GM23338 (cell line): Measurements from ENCODE around the gene CPNE8. TPM values are rescaled to one million over a fixed set of nuclear protein-coding genes. Genes with fewer than 3 reads are reported as not detected.

Experiments
- ATAC-seq: fragments of 200-7000 bp; cut with Tn5 transposase; 3 replicates; pipeline ENCODE4 v1.9.1; 2020
- DNase-seq: peaks from one replicate; pipeline ENCODE4 v3.0.0-alpha.2; 2015; ENCODE audit warnings: low spot score
- H2AFZ ChIP-seq: fragments of 200-600 bp; sonication (generic); 2 replicates; pipeline ENCODE4 v1.8.0; 2016; ENCODE audit warnings: antibody characterized with exemption, mild to moderate bottlenecking, moderate library complexity
- H3F3A ChIP-seq: fragments of 200-600 bp; sonication (generic); replicated peaks from 2 replicates; pipeline ENCODE4 v1.8.0; 2017; ENCODE audit warnings: antibody characterized with exemption, mixed run types, low read depth
- H3K27ac ChIP-seq: fragments of 200-600 bp; sonication (generic); 2 replicates; pipeline ENCODE4 v1.6.1; 2016; ENCODE audit warnings: low read depth
- H3K27me3 ChIP-seq: fragments of 200-600 bp; sonication (generic); 2 replicates; pipeline ENCODE4 v1.8.0; 2016; ENCODE audit warnings: mild to moderate bottlenecking, mixed run types, moderate library complexity; ENCODE audit not compliant: insufficient read depth
- H3K36me3 ChIP-seq: fragments of 200-600 bp; sonication (generic); 2 replicates; pipeline ENCODE4 v1.8.0; 2016; ENCODE audit warnings: mild to moderate bottlenecking; ENCODE audit not compliant: insufficient read depth
- H3K4me1 ChIP-seq: fragments of 200-600 bp; sonication (generic); 2 replicates; pipeline ENCODE4 v1.8.0; 2016; ENCODE audit warnings: mild to moderate bottlenecking, moderate library complexity; ENCODE audit not compliant: insufficient read depth
- H3K4me2 ChIP-seq: fragments of 200-600 bp; sonication (generic); 2 replicates; pipeline ENCODE4 v1.7.1; 2017; ENCODE audit warnings: mixed run types
- H3K4me3 ChIP-seq: fragments of 200-600 bp; sonication (generic); 2 replicates; pipeline ENCODE4 v1.6.1; 2016; ENCODE audit warnings: mixed run types
- H3K79me2 ChIP-seq: fragments of 200-600 bp; sonication (generic); replicated peaks from 2 replicates; pipeline ENCODE4 v1.8.0; 2017; ENCODE audit warnings: mild to moderate bottlenecking; ENCODE audit not compliant: insufficient read depth
- H3K9me2 ChIP-seq: fragments of 200-600 bp; sonication (generic); 2 replicates; pipeline ENCODE4 v1.8.0; 2017; ENCODE audit not compliant: insufficient read depth
- H4K20me1 ChIP-seq: fragments of 200-600 bp; sonication (generic); replicated peaks from 2 replicates; pipeline ENCODE4 v1.8.0; 2017; ENCODE audit warnings: mild to moderate bottlenecking; ENCODE audit not compliant: insufficient read depth
- H3K27ac Mint-ChIP-seq: 2 replicates; pipeline ENCODE4 v1.8.0; 2020; ENCODE audit warnings: inconsistent platforms, mild to moderate bottlenecking, moderate library complexity, mixed read lengths
- H3K27me3 Mint-ChIP-seq: 3 replicates; pipeline ENCODE4 v1.8.0; 2022; ENCODE audit warnings: low read depth, mild to moderate bottlenecking, moderate library complexity, mixed read lengths, inconsistent platforms; ENCODE audit not compliant: insufficient read depth, poor library complexity
- H3K36me3 Mint-ChIP-seq: 3 replicates; pipeline ENCODE4 v1.8.0; 2021; ENCODE audit warnings: low read depth, mild to moderate bottlenecking, inconsistent platforms, moderate library complexity, mixed read lengths
- H3K4me1 Mint-ChIP-seq: 3 replicates; pipeline ENCODE4 v1.8.0; 2020; ENCODE audit warnings: mild to moderate bottlenecking, inconsistent platforms, mixed read lengths
- H3K4me3 Mint-ChIP-seq: 3 replicates; pipeline ENCODE4 v1.8.0; 2021; ENCODE audit warnings: moderate library complexity, mild to moderate bottlenecking, inconsistent platforms, mixed read lengths
- H3K9me3 Mint-ChIP-seq: 3 replicates; pipeline ENCODE4 v1.8.0; 2020; ENCODE audit warnings: moderate library complexity, mild to moderate bottlenecking, inconsistent platforms, mixed read lengths
- CREB1 ChIP-seq: fragments of 250-450 bp; sonication (Bioruptor Pico); IDR thresholded peaks from 2 replicates; pipeline ENCODE4 v1.5.0; 2020; ENCODE audit warnings: low read depth, mild to moderate bottlenecking, moderate library complexity
- ETS1 ChIP-seq: IDR thresholded peaks from 2 replicates; pipeline ENCODE4 v1.6.1; 2016; ENCODE audit warnings: antibody characterized with exemption
- NANOG ChIP-seq: IDR thresholded peaks from 2 replicates; pipeline ENCODE4 v1.6.1; 2016; ENCODE audit warnings: antibody characterized with exemption, borderline replicate concordance
- STAT1 ChIP-seq: IDR thresholded peaks from one replicate; pipeline ENCODE4 v1.6.1; 2016; ENCODE audit warnings: antibody characterized with exemption; ENCODE audit not compliant: unreplicated experiment
- ZNF114 ChIP-seq: fragments of 250-450 bp; sonication (Bioruptor Pico); IDR thresholded peaks from 2 replicates; pipeline ENCODE4 v1.5.0; 2020; ENCODE audit warnings: mild to moderate bottlenecking, moderate library complexity
- ZNF331 ChIP-seq: fragments of 250-450 bp; sonication (Bioruptor Pico); IDR thresholded peaks from 2 replicates; pipeline ENCODE4 v1.5.0; 2020; ENCODE audit warnings: low read depth, mild to moderate bottlenecking, moderate library complexity
- polyA plus RNA-seq: library from polyadenylated mRNA; unstranded; fragments of >200 nt; fragmentation: Nextera tagmentation; extraction: Ambion mirVana; gene quantifications from 2 replicates; pipeline ENCODE4 v1.2.1, GENCODE V29; 2016
- total RNA-seq: library from RNA; depleted of rRNA; stranded (reverse); fragments of >200 nt; shearing (Covaris generic); gene quantifications from 2 replicates; pipeline ENCODE4 v1.2.3, GENCODE V29; 2014
- TF ChIP-seq, protein P1 (sequence below): IDR thresholded peaks from one replicate; pipeline ENCODE4 v1.6.1; 2018; ENCODE audit warnings: antibody characterized with exemption; ENCODE audit not compliant: unreplicated experiment

CPNE8 gene
- total and polyA plus RNA-seq, 2 experiments from 2014 or later = 8.7 to 10.1 TPM

DNA sequence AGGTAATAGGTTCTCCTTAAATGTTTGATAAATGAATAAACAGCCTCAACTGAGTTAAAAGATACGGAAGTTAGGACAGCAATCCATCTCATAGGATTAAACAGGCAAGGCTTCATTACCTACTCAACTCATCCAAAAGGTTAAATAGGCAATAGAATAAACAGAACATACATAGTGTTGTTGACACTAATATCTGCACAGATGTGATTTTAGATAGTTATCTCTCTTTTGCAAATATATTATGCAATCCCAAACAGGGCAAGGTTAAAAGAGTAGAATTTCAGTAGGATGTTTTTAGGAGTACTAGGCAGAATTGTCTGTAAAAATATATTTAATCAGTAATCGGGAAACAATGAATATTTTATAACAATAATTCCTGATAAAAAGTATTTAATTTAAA, 276.3 kb downstream of the CPNE8 start:
- no peak overlapping the region for H3K27ac Mint-ChIP-seq
- Histone ChIP-seq H3K27me3 (no peaks in the 10 kb centered on the region), H4K20me1 (no peaks in the 10 kb centered on the region), H2AFZ (no peak overlapping the region), H3K4me1 (no peaks in the 10 kb centered on the region), H3K9me2 (no peaks in the 10 kb centered on the region), H3K27ac (no peak overlapping the region), H3K4me2 (no peak overlapping the region), H3K79me2 (no peaks in the 10 kb centered on the region), H3K4me3 (no peak overlapping the region), H3K36me3 (no peaks in the 10 kb centered on the region), H3F3A (no peaks in the 10 kb centered on the region)
- H3K36me3 Mint-ChIP-seq = no peaks in the 10 kb centered on the region
- H3K4me3 Mint-ChIP-seq = no peak overlapping the region
- no peaks in the 10 kb centered on the region; the same call in 2 of the 3 replicates for H3K9me3 Mint-ChIP-seq
- no peak for DNase-seq
- no peak for ATAC-seq
- H3K4me1 Mint-ChIP-seq = no peaks in the 10 kb centered on the region
- peaks cover 2% of the 10 kb centered on the region for H3K27me3 Mint-ChIP-seq
- TF ChIP-seq, protein P1, sequence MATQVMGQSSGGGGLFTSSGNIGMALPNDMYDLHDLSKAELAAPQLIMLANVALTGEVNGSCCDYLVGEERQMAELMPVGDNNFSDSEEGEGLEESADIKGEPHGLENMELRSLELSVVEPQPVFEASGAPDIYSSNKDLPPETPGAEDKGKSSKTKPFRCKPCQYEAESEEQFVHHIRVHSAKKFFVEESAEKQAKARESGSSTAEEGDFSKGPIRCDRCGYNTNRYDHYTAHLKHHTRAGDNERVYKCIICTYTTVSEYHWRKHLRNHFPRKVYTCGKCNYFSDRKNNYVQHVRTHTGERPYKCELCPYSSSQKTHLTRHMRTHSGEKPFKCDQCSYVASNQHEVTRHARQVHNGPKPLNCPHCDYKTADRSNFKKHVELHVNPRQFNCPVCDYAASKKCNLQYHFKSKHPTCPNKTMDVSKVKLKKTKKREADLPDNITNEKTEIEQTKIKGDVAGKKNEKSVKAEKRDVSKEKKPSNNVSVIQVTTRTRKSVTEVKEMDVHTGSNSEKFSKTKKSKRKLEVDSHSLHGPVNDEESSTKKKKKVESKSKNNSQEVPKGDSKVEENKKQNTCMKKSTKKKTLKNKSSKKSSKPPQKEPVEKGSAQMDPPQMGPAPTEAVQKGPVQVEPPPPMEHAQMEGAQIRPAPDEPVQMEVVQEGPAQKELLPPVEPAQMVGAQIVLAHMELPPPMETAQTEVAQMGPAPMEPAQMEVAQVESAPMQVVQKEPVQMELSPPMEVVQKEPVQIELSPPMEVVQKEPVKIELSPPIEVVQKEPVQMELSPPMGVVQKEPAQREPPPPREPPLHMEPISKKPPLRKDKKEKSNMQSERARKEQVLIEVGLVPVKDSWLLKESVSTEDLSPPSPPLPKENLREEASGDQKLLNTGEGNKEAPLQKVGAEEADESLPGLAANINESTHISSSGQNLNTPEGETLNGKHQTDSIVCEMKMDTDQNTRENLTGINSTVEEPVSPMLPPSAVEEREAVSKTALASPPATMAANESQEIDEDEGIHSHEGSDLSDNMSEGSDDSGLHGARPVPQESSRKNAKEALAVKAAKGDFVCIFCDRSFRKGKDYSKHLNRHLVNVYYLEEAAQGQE = no peak
- no peak for TF ChIP-seq ETS1

DNA sequence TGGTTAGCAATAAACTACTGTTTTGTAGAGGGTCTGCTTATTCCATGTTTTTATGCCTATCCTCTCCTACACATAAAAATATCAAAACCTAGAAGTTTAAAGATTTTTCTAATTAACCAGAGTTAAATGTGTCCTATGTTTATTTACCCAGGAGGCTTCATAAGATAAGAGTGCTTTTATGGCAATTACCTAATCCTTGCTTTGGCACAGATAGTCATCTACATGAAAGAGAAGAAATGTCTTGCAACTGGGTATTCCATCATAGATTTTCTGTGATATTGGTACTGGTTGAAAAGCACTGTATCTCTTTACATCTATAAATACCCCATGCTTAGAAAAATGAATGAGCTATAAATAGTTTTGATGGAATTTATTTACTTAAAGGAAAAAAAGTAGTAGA, 277.1 kb downstream of the CPNE8 start:
- Histone ChIP-seq H3K27me3 (no peaks in the 10 kb centered on the region), H3K9me2 (no peaks in the 10 kb centered on the region), H2AFZ (no peak overlapping the region), H3K79me2 (no peaks in the 10 kb centered on the region), H3K4me2 (no peak overlapping the region), H3F3A (no peaks in the 10 kb centered on the region), H3K4me1 (no peaks in the 10 kb centered on the region), H3K36me3 (no peaks in the 10 kb centered on the region), H4K20me1 (no peaks in the 10 kb centered on the region), H3K4me3 (no peak overlapping the region), H3K27ac (no peak overlapping the region)
- no peak for TF ChIP-seq CREB1
- no peak for TF ChIP-seq NANOG
- no peak for TF ChIP-seq ZNF114 (CRISPR knock-in tag)
- TF ChIP-seq ETS1 = no peak
- no peak for TF ChIP-seq ZNF331 (CRISPR knock-in tag)
- no peak for TF ChIP-seq STAT1
- H3K4me3 Mint-ChIP-seq = no peak overlapping the region
- ATAC-seq (no peak), DNase-seq (no peak)
- no peak overlapping the region for H3K27ac Mint-ChIP-seq
- no peaks in the 10 kb centered on the region for H3K4me1 Mint-ChIP-seq
- no peaks in the 10 kb centered on the region for H3K36me3 Mint-ChIP-seq
- no peaks in the 10 kb centered on the region; the same call in 2 of the 3 replicates for H3K9me3 Mint-ChIP-seq
- peaks cover 2% of the 10 kb centered on the region for H3K27me3 Mint-ChIP-seq
